ES-I3 (cell line): ENCODE results near the gene ICAM3.
A peak's percentile ranks its signal among the peaks of the same experiment; 100 is the strongest.
"Not testable (repeated sequence)": the region's sequence is repeated elsewhere in the genome, so short reads cannot be mapped to it uniquely, and the experiment has no call there.

Experiments
- H3K36me3 ChIP-seq: 2 replicates; pipeline ENCODE4 v1.6.1; 2013; ENCODE audit warnings: mild to moderate bottlenecking, low read length, control low read depth, moderate library complexity; ENCODE audit not compliant: insufficient read depth
- H3K4me1 ChIP-seq: 2 replicates; pipeline ENCODE4 v1.6.1; 2013; ENCODE audit warnings: mild to moderate bottlenecking, control low read depth, low read length; ENCODE audit not compliant: insufficient read depth
- H3K9ac ChIP-seq: 2 replicates; pipeline ENCODE4 v1.6.1; 2013; ENCODE audit warnings: low read depth, mild to moderate bottlenecking, low read length, moderate library complexity
- H3K9me3 ChIP-seq: 2 replicates; pipeline ENCODE4 v1.6.1; 2013; ENCODE audit warnings: mild to moderate bottlenecking, low read length, moderate library complexity; ENCODE audit not compliant: control insufficient read depth, insufficient read depth

The ICAM3 gene, protein sequence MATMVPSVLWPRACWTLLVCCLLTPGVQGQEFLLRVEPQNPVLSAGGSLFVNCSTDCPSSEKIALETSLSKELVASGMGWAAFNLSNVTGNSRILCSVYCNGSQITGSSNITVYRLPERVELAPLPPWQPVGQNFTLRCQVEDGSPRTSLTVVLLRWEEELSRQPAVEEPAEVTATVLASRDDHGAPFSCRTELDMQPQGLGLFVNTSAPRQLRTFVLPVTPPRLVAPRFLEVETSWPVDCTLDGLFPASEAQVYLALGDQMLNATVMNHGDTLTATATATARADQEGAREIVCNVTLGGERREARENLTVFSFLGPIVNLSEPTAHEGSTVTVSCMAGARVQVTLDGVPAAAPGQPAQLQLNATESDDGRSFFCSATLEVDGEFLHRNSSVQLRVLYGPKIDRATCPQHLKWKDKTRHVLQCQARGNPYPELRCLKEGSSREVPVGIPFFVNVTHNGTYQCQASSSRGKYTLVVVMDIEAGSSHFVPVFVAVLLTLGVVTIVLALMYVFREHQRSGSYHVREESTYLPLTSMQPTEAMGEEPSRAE

DNA sequence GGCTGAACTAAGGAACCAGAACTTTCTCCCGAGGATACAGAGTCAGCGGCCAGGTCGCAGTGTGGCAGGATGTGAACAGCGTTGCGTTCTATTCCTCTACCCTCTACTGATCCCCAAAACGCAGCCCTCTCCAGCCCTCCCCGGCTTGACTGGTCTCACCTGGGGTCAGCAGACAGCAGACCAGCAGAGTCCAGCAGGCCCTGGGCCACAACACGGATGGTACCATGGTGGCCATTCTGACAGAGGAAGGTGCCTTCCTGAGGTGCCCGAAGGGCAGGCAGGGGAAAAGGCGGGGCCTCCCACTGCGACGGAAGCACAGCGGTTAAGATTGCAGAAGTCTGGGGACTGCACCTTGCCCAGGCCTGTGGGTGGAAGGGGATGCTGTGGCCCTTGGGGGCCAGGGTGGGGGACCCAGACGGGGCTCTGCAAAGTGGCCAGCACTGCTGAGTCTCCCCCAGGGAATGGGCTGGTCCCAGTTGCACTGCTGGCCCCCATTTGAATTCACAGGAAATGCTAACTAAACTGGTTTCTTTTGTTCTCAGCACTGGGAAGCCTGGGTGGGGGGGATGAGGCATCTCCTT lies at the start of gene ICAM3:
TSS of gene ICAM3 (minus strand) at position 245 of the 581 bp plus-strand sequence. CDS start at position 235, 10 bp downstream.
- Histone ChIP-seq H3K36me3 (no peaks in the 10 kb centered on the region), H3K9ac (peak within 1 kb of the TSS; percentile 5; the same call in 1 of the 2 replicates), H3K9me3 (no peaks in the 10 kb centered on the region)

DNA sequence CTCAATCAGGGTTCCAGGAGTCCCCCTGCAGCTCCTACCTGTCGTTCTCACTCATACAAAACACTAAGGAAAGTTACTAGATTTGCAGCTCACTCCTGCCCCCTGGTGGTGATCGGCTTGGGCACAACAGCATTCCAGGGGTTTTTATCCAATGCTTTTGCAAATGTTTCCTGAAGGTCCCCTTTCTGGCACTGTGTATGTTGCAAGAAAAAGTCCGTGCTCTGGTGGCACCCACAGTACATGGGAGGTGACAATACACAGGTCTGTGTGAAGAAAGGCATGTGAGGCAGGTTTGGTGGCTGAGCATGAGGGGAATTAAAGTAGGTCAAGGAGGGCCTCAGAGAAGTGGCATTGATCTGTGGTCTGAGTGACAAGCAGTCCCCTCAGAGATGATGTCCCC lies 49.5 kb upstream of the ICAM3 start:
- Histone ChIP-seq H3K4me1 (no peaks in the 10 kb centered on the region), H3K36me3 (peaks cover 7% of the 10 kb centered on the region; the same call in 1 of the 2 replicates), H3K9ac (no peak overlapping the region), H3K9me3 (no peaks in the 10 kb centered on the region)

More for the DNA sequence above, at the start of gene ICAM3:
- peaks cover 15% of the 10 kb centered on the region for H3K4me1 ChIP-seq

DNA sequence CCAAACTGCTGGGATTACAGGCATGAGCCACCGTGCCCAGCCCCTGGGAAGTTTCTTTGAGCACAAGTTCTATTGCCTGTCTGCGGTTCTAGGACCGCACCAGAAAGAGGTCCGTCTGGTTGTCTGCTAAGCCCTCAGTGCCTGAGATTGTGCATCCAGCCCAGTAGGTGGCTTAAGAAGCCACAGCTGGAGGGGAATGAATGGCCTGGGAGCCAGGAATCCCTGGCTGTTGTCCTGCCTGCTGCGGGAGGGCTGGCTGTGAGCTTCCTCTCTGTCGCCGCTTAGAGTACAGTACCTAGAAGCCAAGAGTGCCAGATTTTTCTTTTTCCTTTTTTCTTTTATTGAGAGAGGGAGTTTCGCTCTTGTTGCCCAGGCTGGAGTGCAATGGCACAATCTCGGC lies 45.2 kb upstream of the ICAM3 start:
- H3K36me3 ChIP-seq = no peaks in the 10 kb centered on the region
- H3K9ac ChIP-seq = no peak overlapping the region
- no peaks in the 10 kb centered on the region for H3K4me1 ChIP-seq
- H3K9me3 ChIP-seq = no peaks in the 10 kb centered on the region

DNA sequence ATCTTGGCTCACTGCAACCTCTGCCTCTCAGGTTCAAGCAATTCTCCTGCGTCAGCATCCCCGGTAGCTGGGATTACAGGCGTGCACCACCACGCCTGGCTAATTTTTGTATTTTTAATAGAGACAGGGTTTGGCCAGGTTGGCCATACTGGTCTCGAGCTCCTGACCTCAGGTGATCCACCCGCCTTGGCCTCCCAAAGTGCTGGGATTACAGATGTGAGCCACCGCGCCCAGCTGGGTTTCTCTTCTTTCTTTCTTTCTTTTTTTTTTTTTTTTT lies 43.7 kb upstream of the ICAM3 start:
- not testable (repeated sequence) for H3K9ac ChIP-seq, H3K4me1 ChIP-seq, H3K36me3 ChIP-seq, H3K9me3 ChIP-seq

DNA sequence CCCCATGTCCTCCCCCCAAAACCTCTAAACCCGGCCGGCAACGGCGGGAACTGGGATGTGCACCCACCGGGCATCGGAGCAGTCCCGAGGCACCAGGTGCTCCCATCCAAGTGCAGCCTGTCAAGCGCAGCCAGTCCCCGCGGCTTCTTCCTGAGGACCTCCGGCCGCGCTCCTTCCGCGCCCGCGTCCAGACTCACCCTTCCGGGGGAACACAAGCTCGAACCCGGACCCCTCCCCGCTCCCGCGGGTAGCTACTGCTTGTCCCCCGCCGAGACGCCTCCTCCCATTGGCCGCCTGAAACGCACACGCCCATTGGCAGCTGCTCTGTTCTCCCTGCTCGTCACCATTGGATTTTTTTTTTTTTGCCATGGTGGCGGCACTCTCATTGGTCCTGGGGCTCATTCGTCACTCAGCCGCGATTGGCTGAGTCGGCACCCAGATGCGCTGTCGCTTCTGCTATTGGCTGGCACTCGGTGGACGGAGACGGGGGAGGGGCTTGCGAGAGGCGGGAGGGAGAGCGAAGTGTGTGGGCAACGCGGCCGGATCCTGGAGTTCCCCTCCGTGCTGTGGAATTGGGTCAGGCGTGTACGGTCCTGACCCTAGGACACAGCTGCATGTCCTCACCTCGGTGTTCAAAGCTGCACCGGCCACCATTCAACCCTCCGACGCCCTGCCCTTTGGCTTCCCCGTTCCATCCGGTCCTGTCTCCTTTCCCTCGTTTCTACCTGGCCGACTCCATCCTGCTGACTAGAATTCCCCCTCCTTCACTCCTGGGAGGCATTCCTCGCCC lies 41.1 kb upstream of the ICAM3 start, which contains the start of gene TYK2:
TSS of gene TYK2 (minus strand) at position 260 of the 790 bp plus-strand sequence. CDS start 2,166 bp downstream, outside the sequence.
- peak within 1 kb of the TSS; percentile 83 for H3K9ac ChIP-seq
- H3K4me1 ChIP-seq = no peaks in the 10 kb centered on the region
- H3K36me3 ChIP-seq = no peaks in the 10 kb centered on the region
- no peaks in the 10 kb centered on the region for H3K9me3 ChIP-seq

DNA sequence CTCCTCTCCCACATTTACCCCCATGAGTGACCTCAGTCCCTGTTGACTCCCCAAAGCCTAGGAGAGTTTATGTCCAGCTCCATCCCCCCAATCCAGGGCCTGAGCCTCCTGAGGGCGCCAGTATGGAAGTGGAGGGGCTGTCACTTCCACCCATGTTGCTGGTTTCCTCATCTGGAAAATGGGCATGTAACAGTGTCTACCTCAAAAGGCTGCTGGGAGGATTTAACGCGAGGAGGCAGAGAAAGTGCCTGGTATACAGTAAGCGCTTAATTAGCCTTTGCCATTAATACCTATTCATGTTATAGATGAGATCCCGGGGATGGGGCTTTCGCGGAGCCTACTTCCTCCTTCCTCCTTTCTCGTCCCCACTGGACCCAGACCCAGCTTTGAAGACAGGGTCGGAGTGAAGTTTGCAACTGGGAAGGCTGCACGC lies 40.5 kb upstream of the ICAM3 start:
- Histone ChIP-seq H3K4me1 (no peaks in the 10 kb centered on the region), H3K9me3 (no peaks in the 10 kb centered on the region), H3K9ac (peak overlapping the region; percentile 82), H3K36me3 (no peaks in the 10 kb centered on the region; the same call in 1 of the 2 replicates)

DNA sequence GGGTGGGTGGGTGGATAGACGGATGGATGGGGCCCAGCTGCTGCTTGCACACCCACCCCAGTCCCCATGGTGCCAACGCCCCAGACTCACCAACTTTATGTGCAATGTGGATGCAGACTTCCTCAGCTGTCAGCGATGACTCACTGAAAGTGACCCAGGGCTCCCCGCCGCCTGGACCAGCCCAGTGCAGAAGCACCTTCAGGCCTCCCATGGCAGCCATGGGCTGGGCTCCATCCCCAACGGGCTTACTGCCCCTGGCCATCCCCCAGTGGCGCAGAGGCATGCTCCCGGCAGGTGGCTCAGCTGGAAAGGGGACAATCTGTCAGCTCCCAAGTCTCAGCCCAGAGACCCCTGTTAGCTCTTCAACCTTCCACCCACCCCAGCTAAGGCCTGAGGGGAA lies 38.7 kb upstream of the ICAM3 start:
- Histone ChIP-seq H3K9me3 (no peaks in the 10 kb centered on the region), H3K9ac (no peak overlapping the region), H3K36me3 (no peaks in the 10 kb centered on the region; the same call in 1 of the 2 replicates), H3K4me1 (no peaks in the 10 kb centered on the region)

DNA sequence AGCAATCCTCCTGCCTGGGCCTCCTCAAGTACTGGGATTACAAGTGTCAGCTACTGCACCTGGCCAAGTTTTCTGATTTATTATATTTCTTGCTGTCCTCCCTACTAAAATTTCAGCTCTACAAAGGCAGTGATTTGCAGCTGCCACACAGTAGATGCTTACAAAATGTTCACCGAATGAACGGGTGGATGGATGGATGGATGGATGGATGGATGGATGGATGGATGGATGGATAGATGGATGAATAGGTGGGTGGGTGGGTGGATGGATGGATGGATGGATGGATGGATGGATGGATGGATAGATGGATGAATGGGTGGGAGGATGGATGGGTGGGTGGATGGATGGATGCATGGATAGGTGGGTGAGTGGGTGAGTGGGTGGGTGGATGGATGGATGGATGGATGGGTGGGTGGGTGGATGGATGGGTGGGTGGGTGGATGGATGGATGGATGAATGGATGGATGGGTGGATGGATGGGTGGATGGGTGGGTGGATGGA lies 37.8 kb upstream of the ICAM3 start:
- H3K36me3 ChIP-seq, H3K4me1 ChIP-seq, H3K9ac ChIP-seq, H3K9me3 ChIP-seq: not testable (repeated sequence)

DNA sequence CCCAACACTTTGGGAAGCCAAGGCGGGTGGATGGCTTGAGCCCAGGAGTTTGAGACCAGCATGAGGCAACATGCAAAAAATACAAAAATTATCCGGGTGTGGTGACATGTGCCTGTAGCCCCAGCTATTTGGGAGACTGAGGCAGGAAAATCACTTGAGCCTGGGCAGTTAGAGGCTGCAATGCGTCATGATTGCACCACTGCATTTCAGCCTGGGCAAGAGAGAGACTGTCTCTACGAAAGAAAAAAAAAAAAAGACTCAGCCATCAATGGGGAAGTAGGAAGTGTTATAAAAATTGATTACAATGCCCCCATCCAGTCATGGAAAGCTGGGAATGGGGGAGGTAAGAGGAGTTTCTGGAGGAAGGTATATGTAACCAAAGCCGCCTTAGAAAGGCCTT lies 35.5 kb upstream of the ICAM3 start:
- no peaks in the 10 kb centered on the region; the same call in 1 of the 2 replicates for H3K36me3 ChIP-seq
- H3K9me3 ChIP-seq = no peaks in the 10 kb centered on the region
- H3K9ac ChIP-seq = no peak overlapping the region
- no peaks in the 10 kb centered on the region for H3K4me1 ChIP-seq

DNA sequence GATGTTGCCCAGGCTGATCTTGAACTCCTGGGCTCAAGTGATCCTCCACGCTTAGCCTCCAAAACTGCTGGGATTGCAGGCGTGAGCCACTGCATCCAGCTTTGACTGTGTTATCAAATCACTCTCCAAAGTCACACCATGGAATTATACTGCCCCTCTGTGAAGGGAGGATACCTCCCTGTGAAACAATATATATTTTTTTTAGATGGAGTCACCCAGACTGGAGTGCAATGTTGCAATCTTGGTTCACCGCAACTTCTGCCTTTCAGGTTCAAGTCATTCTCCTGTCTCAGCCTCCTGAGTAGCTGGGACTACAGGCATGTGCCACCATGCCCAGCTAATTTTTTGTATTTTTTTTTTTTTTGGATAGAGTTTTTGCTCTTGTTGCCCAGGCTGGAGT lies 33.3 kb upstream of the ICAM3 start:
- Histone ChIP-seq H3K4me1 (no peaks in the 10 kb centered on the region), H3K9ac (no peak overlapping the region), H3K36me3 (peaks cover 2% of the 10 kb centered on the region)

DNA sequence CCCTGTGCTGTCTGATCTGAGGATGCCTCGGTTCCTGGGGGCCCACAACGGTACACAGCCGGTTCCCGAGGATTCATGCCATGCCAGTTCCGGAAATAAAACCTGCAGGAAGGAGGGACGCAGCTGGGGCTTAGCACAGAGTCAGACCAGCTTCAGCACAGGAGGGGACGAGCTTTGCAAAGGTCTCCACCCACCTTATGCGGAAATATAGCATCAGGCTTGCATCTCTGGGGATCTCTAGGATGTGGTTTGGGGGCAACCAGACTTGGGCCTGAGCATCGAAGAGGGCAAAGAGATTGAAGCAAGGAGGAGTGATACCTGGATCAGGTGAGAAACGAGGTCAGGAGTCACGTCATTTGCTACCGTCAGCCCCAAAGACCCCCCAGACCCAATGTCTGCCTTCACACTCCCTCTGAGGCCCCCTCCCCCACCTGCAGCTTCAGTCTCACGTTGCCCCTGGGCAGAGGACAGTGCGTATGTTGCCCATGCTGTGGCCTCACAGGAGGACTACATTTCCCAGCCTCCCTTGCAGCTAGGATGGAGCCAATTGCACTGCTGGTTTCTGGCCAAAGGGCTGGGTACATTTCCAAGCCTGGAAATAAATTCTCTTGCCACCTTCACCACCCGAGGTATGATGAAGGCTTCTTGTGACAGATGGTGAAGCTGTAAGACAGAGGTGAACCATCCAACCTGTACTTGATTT lies 28.8 kb upstream of the ICAM3 start:
- H3K36me3 ChIP-seq = peaks cover 2% of the 10 kb centered on the region; the same call in 1 of the 2 replicates
- no peaks in the 10 kb centered on the region for H3K4me1 ChIP-seq
- no peak overlapping the region for H3K9ac ChIP-seq
- no peaks in the 10 kb centered on the region for H3K9me3 ChIP-seq

More for the DNA sequence above, 33.3 kb upstream of the ICAM3 start:
- no peaks in the 10 kb centered on the region for H3K9me3 ChIP-seq

DNA sequence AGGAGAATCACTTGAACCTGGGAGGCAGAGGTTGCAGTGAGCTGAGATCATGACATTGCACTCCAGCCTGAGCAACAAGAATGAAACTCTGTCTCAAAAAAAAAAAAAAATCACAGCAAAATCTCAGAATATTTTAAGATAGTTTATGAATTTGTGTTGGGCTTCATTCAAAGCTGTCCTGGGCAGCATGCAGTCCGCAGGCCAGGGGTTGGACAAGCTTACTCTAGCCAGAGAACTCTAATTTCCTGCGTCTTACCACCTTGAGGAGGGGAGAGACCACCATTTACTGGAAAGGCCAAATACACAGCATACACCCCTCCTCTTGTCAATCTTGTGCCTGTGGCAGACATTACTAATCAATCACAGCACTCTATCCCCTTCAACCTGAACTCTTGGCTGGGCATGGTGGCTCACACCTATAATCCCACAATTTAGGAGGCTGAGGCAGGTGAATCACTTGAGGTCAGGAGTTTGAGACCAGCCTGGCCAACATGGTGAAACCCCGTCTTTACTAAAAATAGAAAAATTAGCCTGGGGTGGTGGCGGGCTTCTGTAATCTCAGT lies 27.6 kb upstream of the ICAM3 start:
- H3K9me3 ChIP-seq, H3K36me3 ChIP-seq, H3K9ac ChIP-seq: not testable (repeated sequence)

DNA sequence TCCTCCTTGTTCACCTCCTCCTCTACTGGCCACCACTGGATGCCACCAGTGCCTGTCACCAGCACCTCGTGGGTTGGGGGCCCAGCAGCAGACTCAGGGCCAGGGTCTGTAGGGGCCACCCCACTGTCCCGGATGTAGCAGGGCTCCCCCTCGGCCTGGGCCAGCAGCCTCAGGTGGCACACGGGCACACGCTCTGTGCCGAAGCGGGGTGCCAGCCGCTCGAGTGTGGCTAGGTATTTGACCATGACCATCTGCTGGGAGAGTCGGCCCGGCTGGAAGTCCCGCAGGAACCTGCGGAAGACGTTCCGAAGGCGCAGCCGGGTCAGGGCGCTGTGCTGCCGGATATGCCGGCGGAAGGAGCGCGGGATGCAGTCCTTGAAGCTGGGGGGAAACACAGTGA lies 26.1 kb upstream of the ICAM3 start:
- peaks cover 2% of the 10 kb centered on the region; the same call in 1 of the 2 replicates for H3K36me3 ChIP-seq
- no peaks in the 10 kb centered on the region for H3K9me3 ChIP-seq
- H3K9ac ChIP-seq = no peak overlapping the region
- no peaks in the 10 kb centered on the region for H3K4me1 ChIP-seq

More for the DNA sequence above, 27.6 kb upstream of the ICAM3 start:
- not testable (repeated sequence) for H3K4me1 ChIP-seq
